HG03571 (cell line): ENCODE data around the gene FAM171A1.
"Not testable (repeated sequence)": the region's sequence is repeated elsewhere in the genome, so short reads cannot be mapped to it uniquely, and the experiment has no call there.

Experiments
- ATAC-seq: cut with Tn5 transposase; IDR thresholded peaks from one replicate; pipeline ENCODE4 v1.9.1; 2021; ENCODE audit not compliant: unreplicated experiment

Gene FAM171A1

GRCh38 chr10:15214237-15214636, 156.9 kb downstream of the FAM171A1 start:
- no peak for ATAC-seq

DNA sequence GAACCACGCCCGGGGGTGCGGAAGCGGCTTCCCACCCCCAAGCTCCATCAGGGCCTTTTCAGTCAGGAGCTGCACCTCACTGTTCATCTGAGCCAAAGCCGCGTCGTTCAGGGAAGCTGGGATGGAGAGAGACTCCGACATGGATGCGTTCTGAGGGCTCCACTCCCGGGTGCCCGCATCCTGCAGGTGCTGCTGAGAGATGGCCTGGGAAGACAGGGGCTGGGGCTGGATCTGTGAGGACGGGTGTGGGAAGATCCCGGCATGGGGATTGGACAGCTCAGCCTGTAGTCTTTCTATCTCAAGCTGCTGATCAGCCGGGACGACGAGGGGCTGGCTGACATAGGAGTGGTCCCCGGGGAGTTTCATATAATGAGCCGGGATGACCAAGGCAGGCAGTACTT, 157.6 kb downstream of the FAM171A1 start:
- no peak for ATAC-seq

- ATAC-seq, result no peak
Measured at GRCh38 chr10:15211464-15211979, 159.6 kb downstream of the FAM171A1 start.

DNA sequence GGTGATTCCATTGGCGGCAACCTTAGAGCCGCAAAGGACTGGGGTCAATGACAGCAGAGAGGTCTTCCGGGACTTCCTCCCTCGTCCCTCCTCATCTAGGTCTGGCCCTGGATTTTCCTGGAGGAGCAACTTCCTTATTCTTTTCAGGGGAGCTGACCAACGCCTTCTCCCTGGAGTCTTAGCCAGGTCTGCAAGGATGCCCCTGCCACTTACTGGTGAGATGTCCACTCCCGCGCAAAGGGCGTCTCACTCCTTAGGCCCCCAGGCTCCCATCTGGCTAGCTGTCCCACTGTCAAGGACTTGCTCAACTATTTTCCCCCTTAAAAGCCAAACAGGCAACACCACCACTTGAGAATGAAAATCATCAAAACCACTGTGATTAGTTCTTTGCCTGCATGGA, 160.6 kb downstream of the FAM171A1 start:
- ATAC-seq, result no peak

GRCh38 chr10:15209827-15210509, 161.1 kb downstream of the FAM171A1 start:
- peak; percentile 67 for ATAC-seq

GRCh38 chr10:15208221-15208620, 162.9 kb downstream of the FAM171A1 start:
- no peak for ATAC-seq

DNA sequence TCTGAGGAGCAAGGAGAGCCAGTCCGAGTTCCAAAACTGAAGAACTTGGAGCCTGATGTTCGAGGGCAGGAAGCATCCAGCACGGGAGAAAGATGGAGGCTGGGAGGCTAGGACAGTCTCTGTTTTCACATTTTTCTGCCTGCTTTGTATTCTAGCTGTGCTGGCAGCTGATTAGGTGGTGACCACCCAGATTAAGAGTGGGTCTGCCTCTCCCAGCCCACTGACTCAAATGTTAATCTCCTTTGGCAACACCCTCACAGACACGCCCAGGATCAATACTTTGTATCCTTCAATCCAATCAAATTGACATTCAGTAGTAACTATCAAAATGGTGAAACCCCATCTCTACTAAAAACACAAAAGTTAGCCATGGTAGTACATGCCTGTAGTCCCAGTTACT, 163.7 kb downstream of the FAM171A1 start:
- not testable (repeated sequence) for ATAC-seq

GRCh38 chr10:15202639-15203038, 168.4 kb downstream of the FAM171A1 start:
- no peak for ATAC-seq

DNA sequence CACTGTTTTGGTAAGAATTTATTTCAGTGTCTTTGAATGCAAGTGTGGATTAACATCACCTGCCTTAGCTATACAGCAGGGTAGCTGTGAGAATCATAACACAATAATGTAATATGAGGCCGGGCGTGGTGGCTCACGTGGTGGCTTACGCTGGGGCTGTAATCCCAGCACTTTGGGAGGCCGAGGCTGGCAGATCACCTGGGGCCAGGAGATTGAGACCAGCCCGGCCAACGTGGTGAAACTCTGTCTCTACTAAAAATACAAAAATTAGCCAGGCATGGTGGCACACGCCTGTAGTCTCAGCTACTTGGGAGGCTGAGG, 168.8 kb downstream of the FAM171A1 start:
- ATAC-seq, result not testable (repeated sequence)

- no peak for ATAC-seq
Measured at GRCh38 chr10:15201589-15202300, 169.3 kb downstream of the FAM171A1 start.

DNA sequence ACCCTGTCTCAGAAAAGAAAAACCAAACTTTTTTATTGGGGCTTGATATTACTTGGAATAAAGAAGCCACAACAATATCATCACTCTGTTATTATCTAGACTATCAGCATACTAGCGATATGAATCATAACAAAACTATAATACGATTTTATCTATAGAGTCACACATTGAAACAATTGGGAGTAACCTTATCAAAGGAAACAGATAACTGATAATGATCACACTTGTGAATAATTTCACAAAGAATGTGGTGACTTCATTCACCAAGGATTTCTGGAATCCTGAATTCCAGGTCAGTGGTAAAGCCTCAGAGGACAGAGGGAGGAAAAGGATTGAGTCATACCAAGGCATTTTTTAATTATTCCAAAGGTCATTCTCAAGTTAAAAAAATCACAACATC, 170.5 kb downstream of the FAM171A1 start:
- no peak for ATAC-seq

GRCh38 chr10:15197911-15198310, 173.2 kb downstream of the FAM171A1 start:
- no peak for ATAC-seq

- ATAC-seq, result no peak
Measured at GRCh38 chr10:15197276-15197675, 173.8 kb downstream of the FAM171A1 start.

DNA sequence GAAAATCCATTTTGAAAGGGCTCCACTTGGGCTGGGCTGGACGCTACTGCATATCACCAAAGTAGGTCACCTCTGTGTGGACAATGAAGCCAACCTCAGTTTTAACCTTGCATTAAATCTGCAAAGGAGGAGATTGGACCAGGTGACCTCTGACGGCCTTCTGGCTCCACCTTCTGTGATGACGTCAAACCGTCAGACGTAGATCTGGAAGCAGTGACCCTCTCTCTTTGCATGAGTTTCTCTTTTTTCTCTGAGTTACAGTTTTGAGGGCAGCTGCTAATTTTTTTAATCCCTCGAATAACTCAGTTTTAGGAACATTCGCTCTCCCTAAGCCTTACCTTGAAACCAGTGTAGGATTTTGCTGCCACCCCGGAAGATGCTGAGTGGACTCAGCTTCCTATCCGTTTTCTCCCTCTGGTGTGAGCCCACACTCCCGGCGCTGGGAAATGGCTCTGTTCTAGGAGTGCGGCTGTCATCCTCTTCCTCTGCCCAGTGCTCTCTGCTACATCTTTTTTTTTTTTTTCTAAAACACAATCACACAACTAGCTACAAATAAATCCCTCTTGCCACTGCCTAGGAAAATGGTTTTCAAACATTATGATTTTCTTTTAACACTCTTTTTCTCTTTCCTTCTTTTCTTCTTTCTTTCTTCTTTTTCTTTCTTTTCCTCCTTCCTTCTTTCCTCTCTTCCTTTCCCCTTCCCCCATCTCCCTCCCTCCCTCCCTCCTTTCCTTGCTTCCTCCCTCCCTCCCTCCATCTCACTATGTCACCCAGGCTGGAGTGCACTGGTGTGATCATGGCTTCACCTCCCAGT, 174.9 kb downstream of the FAM171A1 start:
- no peak for ATAC-seq

- no peak for ATAC-seq
Measured at GRCh38 chr10:15189133-15189885, 181.8 kb downstream of the FAM171A1 start.

DNA sequence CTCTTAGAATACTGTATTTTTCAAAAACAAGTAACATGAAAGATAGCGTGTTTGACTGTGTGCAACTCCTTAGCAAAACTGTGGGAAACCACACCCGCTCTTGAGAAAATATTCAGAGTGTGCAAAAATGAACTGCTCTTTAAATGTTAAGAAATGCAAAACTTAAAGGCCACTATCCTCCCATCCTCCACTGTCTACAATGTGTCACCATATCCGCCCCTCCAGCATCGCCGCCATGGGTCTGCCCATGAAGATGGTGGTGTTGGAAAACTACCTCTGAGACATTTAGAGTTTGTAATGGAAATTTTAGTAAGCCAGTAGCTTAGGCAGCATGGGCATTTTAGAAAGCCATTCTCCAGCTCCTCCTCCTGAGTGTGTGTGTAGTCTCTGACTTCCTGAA, 182.5 kb downstream of the FAM171A1 start:
- no peak for ATAC-seq

DNA sequence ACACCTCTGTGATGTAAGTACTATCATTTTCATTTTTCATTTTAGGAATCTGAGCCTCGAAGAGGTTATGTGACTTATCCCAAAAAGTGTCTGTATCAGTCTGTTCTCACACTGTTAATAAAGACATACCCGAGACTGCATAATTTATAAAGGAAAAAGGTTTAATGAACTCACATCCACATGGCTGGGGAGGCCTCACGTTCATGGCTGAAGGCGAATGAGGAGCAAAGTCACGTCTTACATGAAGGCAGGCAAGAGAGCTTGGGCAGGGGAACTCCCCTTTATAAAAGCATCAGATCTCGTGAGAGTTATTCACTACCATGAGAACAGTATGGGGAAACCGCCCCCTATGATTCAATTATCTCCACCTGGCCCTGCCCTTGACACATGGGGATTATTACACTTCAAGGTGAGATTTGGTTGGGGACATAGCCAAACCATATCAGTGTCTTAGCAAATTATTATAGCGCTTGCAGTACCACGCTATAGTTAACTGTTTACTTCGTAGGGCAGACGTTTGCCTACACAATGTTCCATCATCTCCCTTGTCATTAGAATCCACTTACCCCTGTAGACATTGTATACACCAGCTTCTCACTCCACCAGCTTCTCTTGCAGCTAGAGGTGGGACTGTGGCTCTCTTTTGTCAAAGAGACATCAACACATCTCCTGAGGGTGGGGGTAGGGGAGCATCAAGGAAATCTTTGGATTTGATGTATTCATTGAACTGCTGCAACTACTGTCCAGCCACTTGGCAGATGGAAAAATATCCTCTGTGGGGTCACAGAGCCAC, 187.2 kb downstream of the FAM171A1 start:
- ATAC-seq, result no peak

GRCh38 chr10:15182540-15183207, 188.4 kb downstream of the FAM171A1 start:
- no peak for ATAC-seq

DNA sequence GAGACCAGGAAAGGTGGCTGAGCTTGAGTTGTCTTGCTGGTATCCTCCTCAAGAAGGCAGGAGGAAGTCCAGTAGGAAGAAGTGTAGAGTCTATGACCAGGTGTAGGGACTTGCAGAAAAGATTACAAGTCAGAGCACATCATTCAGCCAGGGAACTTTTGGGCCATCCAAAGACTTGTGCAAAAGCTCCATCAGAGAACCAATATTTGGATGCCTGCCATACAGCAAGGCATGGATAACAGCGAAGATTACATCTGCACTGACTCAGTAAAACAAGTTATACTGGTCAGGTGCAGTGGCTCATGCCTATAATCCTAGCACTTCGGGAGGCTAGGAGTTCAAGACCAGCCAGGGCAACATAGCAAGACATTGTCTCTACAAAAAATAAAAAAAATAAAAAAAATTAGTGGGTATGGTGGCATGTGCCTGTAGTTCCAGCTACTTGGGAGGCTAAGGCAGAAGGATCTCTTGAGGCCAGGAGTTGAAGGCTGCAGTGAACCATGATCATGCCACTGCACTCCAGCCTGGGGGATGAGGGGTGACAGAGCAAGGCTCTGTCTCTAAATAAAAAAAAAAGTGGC, 189.4 kb downstream of the FAM171A1 start:
- ATAC-seq, result no peak
